ENCODE measurements around the gene GRAP. TPM values are rescaled to one million over a fixed set of nuclear protein-coding genes. Genes with fewer than 3 reads are reported as not detected.

GRAP gene
- total RNA-seq, 1 donor from 2014 or later: 2.1 TPM

DNA sequence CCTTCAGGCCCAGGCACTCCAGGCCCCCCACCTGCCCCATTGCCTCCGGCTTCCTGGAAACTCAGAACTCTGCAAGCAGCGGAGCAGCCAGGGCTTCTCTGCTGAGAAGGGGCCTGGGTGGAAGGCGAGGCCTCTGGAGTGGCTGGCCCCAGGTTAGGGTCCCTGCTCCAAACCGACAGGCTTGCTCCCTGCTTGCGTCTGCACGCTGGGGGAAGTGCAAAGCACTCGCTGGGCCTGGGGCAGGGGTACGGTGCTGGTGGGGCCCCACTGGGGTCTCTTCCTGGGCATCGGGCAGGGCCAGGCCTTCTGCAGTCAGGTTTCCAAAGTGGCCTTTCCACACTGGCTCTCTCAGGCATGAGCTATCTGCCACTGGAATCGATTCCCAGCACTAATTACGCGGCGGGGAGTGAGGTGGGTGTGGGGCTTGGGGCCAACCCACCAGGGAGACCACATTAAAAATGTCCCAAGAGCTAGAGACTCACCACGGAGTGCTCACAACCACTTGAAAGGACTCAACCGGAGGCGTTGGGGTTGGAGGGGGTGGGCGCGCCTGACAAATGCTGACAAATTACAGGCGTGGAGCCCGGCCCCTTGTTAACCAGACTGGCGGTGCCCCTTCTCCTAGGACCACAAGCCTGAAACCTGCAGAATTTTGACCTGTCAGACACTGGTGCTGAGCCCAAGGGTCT lies 60.1 kb downstream of the GRAP start:
- no peaks in the 10 kb centered on the region for H3K4me1 Mint-ChIP-seq
- H3K36me3 Mint-ChIP-seq (ENCODE audit: low read depth): no peaks in the 10 kb centered on the region
- H3K27ac Mint-ChIP-seq (ENCODE audit: unreplicated experiment): peak overlapping the region; percentile 19
- H3K9me3 Mint-ChIP-seq: no peaks in the 10 kb centered on the region
- no peak overlapping the region for H3K4me3 Mint-ChIP-seq
- TF ChIP-seq, protein P1, sequence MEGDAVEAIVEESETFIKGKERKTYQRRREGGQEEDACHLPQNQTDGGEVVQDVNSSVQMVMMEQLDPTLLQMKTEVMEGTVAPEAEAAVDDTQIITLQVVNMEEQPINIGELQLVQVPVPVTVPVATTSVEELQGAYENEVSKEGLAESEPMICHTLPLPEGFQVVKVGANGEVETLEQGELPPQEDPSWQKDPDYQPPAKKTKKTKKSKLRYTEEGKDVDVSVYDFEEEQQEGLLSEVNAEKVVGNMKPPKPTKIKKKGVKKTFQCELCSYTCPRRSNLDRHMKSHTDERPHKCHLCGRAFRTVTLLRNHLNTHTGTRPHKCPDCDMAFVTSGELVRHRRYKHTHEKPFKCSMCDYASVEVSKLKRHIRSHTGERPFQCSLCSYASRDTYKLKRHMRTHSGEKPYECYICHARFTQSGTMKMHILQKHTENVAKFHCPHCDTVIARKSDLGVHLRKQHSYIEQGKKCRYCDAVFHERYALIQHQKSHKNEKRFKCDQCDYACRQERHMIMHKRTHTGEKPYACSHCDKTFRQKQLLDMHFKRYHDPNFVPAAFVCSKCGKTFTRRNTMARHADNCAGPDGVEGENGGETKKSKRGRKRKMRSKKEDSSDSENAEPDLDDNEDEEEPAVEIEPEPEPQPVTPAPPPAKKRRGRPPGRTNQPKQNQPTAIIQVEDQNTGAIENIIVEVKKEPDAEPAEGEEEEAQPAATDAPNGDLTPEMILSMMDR (conservative IDR thresholded peaks at IDR 0.05): no peak
- no peaks in the 10 kb centered on the region for H3K27me3 Mint-ChIP-seq (ENCODE audit: low read depth)
- no peak for DNase-seq (ENCODE audit: low read depth, low spot score)

DNA sequence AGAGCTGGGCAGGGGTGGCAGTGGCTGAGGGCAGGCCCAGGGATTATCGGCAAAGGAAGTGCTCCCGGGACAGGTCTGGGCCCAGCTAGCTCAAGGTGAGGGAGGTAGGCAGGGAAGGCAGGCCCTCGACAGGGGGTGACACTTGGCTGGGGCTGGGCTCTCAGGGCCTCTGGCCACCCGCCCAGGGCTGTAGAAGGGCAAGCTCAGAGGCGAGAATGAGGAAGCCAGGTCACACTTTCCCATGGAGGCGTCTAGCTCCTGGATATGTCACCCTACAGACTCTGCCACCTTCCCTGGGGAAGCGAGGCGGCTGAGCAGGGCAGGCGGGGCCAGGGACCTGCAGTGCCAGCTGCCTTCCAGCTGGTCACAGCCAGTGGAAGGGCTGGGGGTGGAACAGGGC lies 61.3 kb downstream of the GRAP start:
- Mint-ChIP-seq H3K36me3 (ENCODE audit: low read depth) (no peaks in the 10 kb centered on the region), H3K9me3 (no peaks in the 10 kb centered on the region), H3K4me3 (no peak overlapping the region), H3K27me3 (ENCODE audit: low read depth) (no peaks in the 10 kb centered on the region), H3K27ac (ENCODE audit: unreplicated experiment) (no peak overlapping the region), H3K4me1 (peaks cover 7% of the 10 kb centered on the region)
- TF ChIP-seq, protein P1 (conservative IDR thresholded peaks at IDR 0.05): no peak
- no peak for DNase-seq (ENCODE audit: low read depth, low spot score)

DNA sequence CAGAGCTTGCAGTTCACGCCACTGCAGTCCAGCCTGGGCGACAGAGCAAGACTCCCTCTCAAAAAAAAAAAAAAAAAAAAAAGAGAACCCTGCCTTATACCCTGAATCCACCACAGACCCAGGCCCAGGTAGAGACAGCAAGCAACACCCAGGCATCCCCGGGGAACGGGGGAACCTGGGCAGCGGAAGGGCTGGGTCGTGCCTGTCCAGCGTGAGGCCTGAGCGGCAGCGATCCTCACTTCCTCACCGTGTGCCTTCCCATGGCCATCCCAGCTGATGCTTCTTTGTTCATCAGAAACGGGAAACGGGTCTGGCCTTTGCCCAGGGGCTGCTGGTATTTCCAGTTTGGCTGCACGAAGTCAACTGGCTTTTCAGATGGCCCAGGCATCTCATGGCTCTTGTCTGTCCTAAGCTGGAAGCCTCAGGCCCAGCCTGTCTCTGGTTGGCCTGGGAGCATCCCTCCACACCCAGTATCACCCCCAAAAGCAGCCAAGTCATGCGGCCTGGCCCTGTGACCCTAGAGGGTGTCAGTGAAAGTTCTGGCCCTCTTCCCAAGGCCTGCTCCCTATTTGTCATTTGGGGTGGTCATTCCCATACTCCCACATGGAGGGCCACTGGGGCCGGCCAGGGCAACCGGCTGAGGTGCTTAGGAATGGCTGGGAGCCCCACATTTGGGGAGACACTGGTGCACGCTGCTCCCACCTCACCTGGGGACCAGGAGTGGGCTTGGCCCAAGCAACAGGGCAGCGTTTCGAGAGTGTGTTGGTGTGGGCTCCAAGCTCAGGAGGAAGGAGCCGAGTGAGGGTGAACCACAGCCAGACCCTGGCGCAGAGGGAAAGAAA lies 62.3 kb downstream of the GRAP start:
- TF ChIP-seq, protein P1 (conservative IDR thresholded peaks at IDR 0.05): no peak
- Mint-ChIP-seq H3K4me3 (no peak overlapping the region), H3K9me3 (no peaks in the 10 kb centered on the region), H3K27me3 (ENCODE audit: low read depth) (no peaks in the 10 kb centered on the region), H3K27ac (ENCODE audit: unreplicated experiment) (peak overlapping the region; percentile 35), H3K36me3 (ENCODE audit: low read depth) (no peaks in the 10 kb centered on the region), H3K4me1 (peaks cover 7% of the 10 kb centered on the region)
- DNase-seq (ENCODE audit: low read depth, low spot score): no peak

DNA sequence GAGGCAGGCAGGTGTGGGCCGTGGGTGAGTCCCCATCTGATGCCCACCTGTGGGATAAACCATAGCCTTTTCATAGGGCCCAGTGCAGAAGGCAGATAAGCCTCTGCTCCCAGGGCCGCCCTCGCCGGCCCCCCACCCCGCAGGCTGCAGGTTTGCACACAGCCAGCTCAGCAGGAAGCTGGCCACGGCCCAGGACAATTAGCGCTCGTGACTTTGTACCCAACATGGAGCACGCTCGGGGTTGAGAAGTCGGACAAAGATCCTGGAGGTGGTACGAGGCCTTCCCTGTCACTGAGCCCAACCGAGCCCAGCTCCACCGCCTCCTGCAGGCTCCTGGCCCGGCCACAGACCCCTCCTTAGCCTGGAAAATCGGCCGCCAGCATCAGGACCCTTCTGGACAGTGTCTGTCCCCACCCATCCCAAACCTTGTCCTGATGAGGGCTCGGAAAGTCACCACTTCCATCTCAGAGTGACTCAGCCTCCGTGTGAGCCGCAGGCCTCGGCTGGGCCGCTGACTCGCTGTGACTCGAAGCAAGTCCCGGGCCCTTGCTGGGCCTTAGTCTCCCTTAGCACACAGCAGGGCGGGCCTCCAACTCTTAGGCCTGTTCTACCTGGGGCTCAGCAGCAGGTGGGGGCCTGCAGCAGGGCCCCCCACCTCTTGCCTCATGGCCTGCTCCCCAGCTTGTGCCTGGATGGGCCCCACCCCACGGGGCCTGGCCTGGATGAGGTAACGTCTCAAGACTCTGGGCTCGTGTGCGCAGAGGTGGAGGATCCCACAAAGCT lies 64.9 kb downstream of the GRAP start:
- no peak for DNase-seq (ENCODE audit: low read depth, low spot score)
- H3K4me3 Mint-ChIP-seq: no peak overlapping the region
- H3K27me3 Mint-ChIP-seq (ENCODE audit: low read depth): no peaks in the 10 kb centered on the region
- TF ChIP-seq, protein P1 (conservative IDR thresholded peaks at IDR 0.05): no peak
- peak overlapping the region; percentile 57 for H3K27ac Mint-ChIP-seq (ENCODE audit: unreplicated experiment)
- H3K4me1 Mint-ChIP-seq: peaks cover 7% of the 10 kb centered on the region
- no peaks in the 10 kb centered on the region for H3K9me3 Mint-ChIP-seq
- no peaks in the 10 kb centered on the region for H3K36me3 Mint-ChIP-seq (ENCODE audit: low read depth)

DNA sequence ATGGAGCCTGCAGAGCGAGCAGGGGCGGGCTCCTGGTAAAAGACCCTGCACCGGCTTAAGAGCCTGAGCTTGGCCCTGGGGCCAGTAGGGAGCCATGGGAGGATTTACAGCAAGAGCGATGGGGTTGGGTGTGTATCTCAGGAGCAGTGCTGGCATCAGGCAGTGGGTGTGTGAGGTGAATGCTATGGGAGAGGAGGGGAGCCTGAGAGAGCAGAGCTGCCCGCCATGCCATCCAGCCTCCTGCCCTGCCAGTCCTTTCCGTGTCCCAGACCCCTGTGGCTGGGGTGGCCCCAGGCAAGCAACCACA lies 65.5 kb downstream of the GRAP start:
- H3K9me3 Mint-ChIP-seq: no peaks in the 10 kb centered on the region
- H3K36me3 Mint-ChIP-seq (ENCODE audit: low read depth): no peaks in the 10 kb centered on the region
- H3K4me1 Mint-ChIP-seq: peaks cover 7% of the 10 kb centered on the region
- no peak for DNase-seq (ENCODE audit: low read depth, low spot score)
- TF ChIP-seq, protein P1 (conservative IDR thresholded peaks at IDR 0.05): no peak
- peak overlapping the region; percentile 50 for H3K27ac Mint-ChIP-seq (ENCODE audit: unreplicated experiment)
- H3K27me3 Mint-ChIP-seq (ENCODE audit: low read depth): no peaks in the 10 kb centered on the region
- no peak overlapping the region for H3K4me3 Mint-ChIP-seq
